GM21390 (cell line): ENCODE measurements around the gene ZFP91.

Experiments used
- ATAC-seq: cut with Tn5 transposase; IDR thresholded peaks from one replicate; pipeline ENCODE4 v1.9.1; 2021; ENCODE audit not compliant: unreplicated experiment

Gene ZFP91

GRCh38 chr11:58580311-58580710 is 1.4 kb downstream of the ZFP91 start:
- no peak for ATAC-seq

DNA sequence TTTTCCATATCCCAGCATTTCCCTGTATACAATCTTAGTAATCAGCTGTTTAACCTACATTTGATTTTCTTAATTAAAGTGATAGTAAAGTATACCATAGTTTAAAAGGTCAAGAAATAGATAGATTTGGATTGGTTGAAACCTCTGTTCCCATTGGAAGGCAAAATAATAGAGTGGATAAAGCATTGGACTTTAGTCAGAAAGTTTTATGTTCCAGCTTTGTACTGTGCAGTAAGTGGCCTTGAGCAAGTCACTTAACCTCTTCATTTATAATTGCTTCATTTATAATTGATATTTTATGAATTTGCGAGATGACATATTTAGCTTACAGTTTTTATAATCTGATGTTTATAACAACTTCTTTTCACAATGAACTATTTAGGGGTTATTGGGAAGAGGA is 3.6 kb downstream of the ZFP91 start:
- no peak for ATAC-seq

GRCh38 chr11:58586998-58587397 is 8.1 kb downstream of the ZFP91 start:
- no peak for ATAC-seq

GRCh38 chr11:58591659-58592058 is 12.8 kb downstream of the ZFP91 start:
- ATAC-seq = no peak

DNA sequence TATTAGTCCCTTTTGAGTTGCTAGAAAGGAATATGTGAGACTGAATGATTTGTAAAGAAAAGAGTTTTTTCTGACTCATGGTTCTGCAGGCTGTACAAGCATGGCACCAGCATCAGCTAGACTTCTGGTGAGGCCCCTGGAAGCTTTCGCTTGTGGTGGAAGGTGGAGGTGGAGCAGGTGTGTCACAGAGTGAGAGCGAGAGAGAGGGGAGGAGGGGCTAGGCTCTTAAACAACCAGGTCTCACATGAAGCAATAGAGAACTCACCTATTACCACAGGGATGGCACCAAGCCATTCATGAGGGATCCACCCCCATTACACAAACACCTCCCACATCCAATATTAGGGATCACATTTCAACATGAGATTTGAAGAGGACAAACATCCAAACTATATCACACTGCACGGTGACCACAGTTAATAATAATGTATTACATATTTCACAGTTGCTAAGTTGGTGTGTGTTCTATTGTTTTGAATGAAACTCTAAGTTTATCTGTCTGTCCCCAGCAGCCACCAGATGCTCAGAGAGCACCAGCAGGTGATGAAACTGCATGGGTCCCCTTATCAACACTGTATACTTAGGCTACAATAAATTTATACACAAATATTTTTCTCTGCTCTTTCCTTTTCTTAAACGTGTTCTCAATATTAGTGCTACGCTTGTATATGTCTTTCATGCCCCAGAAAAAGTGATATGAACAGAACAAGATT is 14.1 kb downstream of the ZFP91 start:
- ATAC-seq = no peak

DNA sequence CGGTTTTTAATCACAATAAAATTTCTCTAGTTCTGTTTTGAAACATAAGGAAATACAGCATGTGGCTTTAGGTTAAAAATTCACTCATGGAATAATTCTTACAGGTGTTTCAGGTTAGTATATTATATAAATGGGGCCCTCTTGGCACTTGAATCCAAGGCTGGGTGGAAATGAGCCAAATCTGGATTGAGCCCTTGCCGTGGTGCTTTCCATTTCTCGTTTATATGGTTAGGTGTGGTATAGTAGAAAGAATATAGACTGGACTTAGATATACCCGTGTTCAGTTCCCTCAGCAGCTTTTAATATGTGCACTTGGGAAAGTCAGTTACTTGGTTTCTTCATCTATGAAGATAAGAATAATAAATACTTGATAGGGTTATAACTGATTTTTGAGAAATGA is 16.0 kb downstream of the ZFP91 start:
- no peak for ATAC-seq

DNA sequence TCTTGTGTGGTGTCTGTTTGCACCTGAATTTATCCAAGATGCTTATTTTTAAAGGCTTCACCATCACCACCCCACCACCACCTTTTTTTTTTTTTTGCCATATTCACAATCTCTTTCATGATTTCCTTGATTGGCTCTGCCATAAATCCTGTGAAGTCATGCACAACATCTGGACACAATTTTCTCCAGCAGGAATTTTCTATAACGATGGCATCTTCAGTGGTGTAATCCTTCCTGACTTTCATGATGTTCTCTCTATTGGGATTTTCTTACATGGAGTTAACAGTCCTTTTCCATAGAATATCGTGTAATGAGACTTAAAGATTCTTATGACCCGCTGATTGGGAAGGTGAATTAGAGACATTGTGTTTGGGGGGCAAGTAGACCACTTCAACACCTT is 17.8 kb downstream of the ZFP91 start:
- ATAC-seq = no peak

- no peak for ATAC-seq
Measured at GRCh38 chr11:58597486-58598144, 18.8 kb downstream of the ZFP91 start.

GRCh38 chr11:58600510-58600909 is 21.6 kb downstream of the ZFP91 start:
- no peak for ATAC-seq

GRCh38 chr11:58606930-58607714 is 28.3 kb downstream of the ZFP91 start:
- ATAC-seq = no peak

DNA sequence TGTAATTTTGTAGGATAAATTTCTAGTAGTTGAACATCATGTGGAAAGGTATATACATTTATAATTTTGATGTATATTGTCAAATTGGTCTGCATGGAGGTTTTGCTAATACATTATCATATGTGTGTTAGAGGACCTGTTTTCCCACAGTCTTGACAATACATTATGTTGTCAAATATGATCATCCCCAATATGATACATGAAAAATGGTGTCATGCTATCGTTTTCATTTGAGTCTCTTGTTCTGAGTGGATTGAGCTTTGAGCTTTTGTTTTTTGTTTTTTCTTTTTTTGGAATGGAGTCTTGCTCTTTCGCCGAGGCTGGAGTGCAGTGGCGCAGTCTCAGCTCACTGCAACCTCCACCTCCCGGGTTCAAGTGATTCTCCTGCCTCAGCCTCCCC is 29.5 kb downstream of the ZFP91 start:
- ATAC-seq = no peak

GRCh38 chr11:58609723-58610122 is 30.9 kb downstream of the ZFP91 start:
- peak; percentile 52 for ATAC-seq

DNA sequence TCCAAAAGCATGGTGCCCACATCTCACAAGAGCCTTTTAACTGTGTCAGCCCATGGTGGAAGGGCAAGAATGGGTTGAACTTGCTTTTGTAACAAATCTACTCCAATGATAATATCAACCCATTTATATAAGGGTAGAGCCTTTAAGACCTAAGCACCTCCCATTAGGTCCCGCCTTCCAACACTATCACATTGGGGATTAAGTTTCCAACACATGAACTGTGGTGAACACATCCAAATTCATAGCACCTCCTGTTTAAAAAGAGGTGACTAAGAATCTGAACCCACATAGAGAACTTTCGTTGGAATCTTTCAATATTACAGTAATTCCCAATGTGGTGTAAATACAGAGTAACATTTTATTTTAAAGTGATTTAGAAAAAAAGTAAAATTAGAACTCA is 34.4 kb downstream of the ZFP91 start:
- ATAC-seq = no peak

- no peak for ATAC-seq
Measured at GRCh38 chr11:58615559-58615958, 36.7 kb downstream of the ZFP91 start.

DNA sequence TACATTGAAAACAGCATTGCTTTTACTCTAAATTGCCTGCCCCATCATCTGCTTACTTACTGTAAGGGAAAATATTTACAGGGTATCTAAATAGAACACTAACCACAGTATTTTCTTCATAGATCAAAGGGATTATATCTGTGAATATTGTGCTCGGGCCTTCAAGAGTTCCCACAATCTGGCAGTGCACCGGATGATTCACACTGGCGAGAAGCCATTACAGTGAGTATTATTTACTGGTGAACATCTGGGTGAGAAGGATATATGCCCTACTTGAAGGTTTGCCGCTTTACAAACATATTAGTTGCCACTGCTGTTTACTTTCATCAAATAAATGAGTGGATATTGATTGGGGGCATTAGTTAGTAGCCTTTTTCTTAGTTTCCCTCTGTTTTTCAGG is 37.7 kb downstream of the ZFP91 start:
- ATAC-seq = no peak

GRCh38 chr11:58617976-58618557 is 39.2 kb downstream of the ZFP91 start:
- ATAC-seq = no peak

- peak; percentile 58 for ATAC-seq
Measured at GRCh38 chr11:58621586-58622262, 42.9 kb downstream of the ZFP91 start.

- no peak for ATAC-seq
Measured at GRCh38 chr11:58622344-58622743, 43.5 kb downstream of the ZFP91 start, which contains the start of gene CNTF. TSS of gene CNTF (plus strand) at chr11:58622665. CDS start at chr11:58622753, 88 bp downstream.

GRCh38 chr11:58625086-58625485 is 46.2 kb downstream of the ZFP91 start:
- ATAC-seq = no peak

- ATAC-seq = no peak
Measured at GRCh38 chr11:58625826-58626460, 47.1 kb downstream of the ZFP91 start.
